Common myeloid progenitor, CD34-positive (primary cell): ENCODE data around the gene SULF2.

Experiments
- CTCF ChIA-PET: fragments of 350-600 bp; sonication (Branson Sonifier 250); formaldehyde crosslinking; loops from one replicate; lab custom pipeline; 2021; ENCODE audit warnings: antibody characterized with exemption; lab: Charles Lee
- POLR2A ChIA-PET: fragments of 350-600 bp; sonication (Branson Sonifier 250); formaldehyde crosslinking; loops from one replicate; lab custom pipeline; 2021; ENCODE audit warnings: antibody characterized with exemption; lab: Charles Lee
- DNase-seq, 3 donors: peaks; one replicate each; pipeline versions ENCODE4 v3.0.0 to v3.0.0-alpha.2; 2013
- H3K27ac ChIP-seq, 2 experiments: 1 replicate in 1 of 2; 2 replicates in 1 of 2; pipeline ENCODE4 v1.7.0; 2013; ENCODE audit warnings: inconsistent platforms in 2 of 2, low read length in 2 of 2, mild to moderate bottlenecking in 2 of 2, low read depth in 1 of 2, moderate library complexity in 1 of 2; ENCODE audit not compliant: severe bottlenecking in 2 of 2, insufficient read depth in 1 of 2, poor library complexity in 1 of 2
- H3K27me3 ChIP-seq, 5 experiments: replicated peaks in 2 of 5; 1 replicate in 3 of 5; 2 replicates in 2 of 5; pipeline versions ENCODE4 v1.6.1 to v1.7.0; 2013; ENCODE audit warnings: low read length in 4 of 5, mild to moderate bottlenecking in 2 of 5, moderate library complexity in 2 of 5, inconsistent platforms in 1 of 5; ENCODE audit not compliant: insufficient read depth in 5 of 5, control insufficient read depth in 4 of 5
- H3K36me3 ChIP-seq, 4 experiments: 1 replicate in 2 of 4; 2 replicates in 2 of 4; pipeline versions ENCODE4 v1.6.1 to v1.7.0; 2013; ENCODE audit warnings: low read length in 3 of 4, control low read depth in 1 of 4, mild to moderate bottlenecking in 1 of 4; ENCODE audit not compliant: control insufficient read depth in 4 of 4, insufficient read depth in 4 of 4
- H3K4me1 ChIP-seq, 4 experiments: 1 replicate in 3 of 4; 2 replicates in 1 of 4; pipeline versions ENCODE4 v1.6.1 to v1.7.1; 2013; ENCODE audit warnings: low read length in 3 of 4, mild to moderate bottlenecking in 3 of 4, control low read depth in 1 of 4, inconsistent platforms in 1 of 4, moderate library complexity in 1 of 4; ENCODE audit not compliant: control insufficient read depth in 4 of 4, insufficient read depth in 4 of 4; ENCODE audit errors: control extremely low read depth in 1 of 4
- H3K4me3 ChIP-seq, 7 experiments: 1 replicate in 4 of 7; 2 replicates in 3 of 7; pipeline versions ENCODE4 v1.5.1 to v1.7.0; 2013; ENCODE audit warnings: mild to moderate bottlenecking in 7 of 7, low read length in 6 of 7, moderate library complexity in 6 of 7, inconsistent platforms in 2 of 7, low read depth in 2 of 7, control low read depth in 1 of 7; ENCODE audit not compliant: insufficient read depth in 4 of 7, control insufficient read depth in 1 of 7; ENCODE audit errors: extremely low read depth in 1 of 7
- H3K9me3 ChIP-seq, 5 experiments: 1 replicate in 4 of 5; 2 replicates in 1 of 5; pipeline versions ENCODE4 v1.6.1 to v1.7.1; 2013; ENCODE audit warnings: low read length in 4 of 5, mild to moderate bottlenecking in 2 of 5, inconsistent platforms in 1 of 5, low read depth in 1 of 5, moderate library complexity in 1 of 5; ENCODE audit not compliant: control insufficient read depth in 4 of 5, insufficient read depth in 2 of 5; ENCODE audit errors: control extremely low read depth in 1 of 5
- WGBS: methylation state at CpG from one replicate; pipeline ENCODE4 v1.1.5; 2013; ENCODE audit not compliant: insufficient coverage; 5-methylcytosine and 5-hydroxymethylcytosine counted together

Gene SULF2

GRCh38 chr20:47818996-47819609 lies 33.8 kb upstream of the SULF2 start:
- no peaks in the 10 kb centered on the region for H3K4me1 ChIP-seq
- POLR2A ChIA-PET: no interaction called here
- H3K4me3 ChIP-seq: no peak overlapping the region
- 89% methylated on average over 10 of the region's 14 CpGs for WGBS
- peaks cover 0 to 8% (median 0%) of the 10 kb centered on the region in 5 experiments for H3K9me3 ChIP-seq
- H3K27me3 ChIP-seq: peaks cover 0 to 65% (median 4%) of the 10 kb centered on the region in 5 experiments
- no peak for DNase-seq
- no peak overlapping the region for H3K27ac ChIP-seq
- no peaks in the 10 kb centered on the region for H3K36me3 ChIP-seq
- CTCF ChIA-PET: no interaction called here

GRCh38 chr20:47818466-47818865 lies 33.2 kb upstream of the SULF2 start:
- POLR2A ChIA-PET: no interaction called here
- H3K27ac ChIP-seq: no peak overlapping the region
- 96% methylated on average over 5 of the region's 7 CpGs for WGBS

GRCh38 chr20:47818016-47818415 lies 32.7 kb upstream of the SULF2 start:
- DNase-seq: no peak
- 60% methylated on average over 3 of the region's 3 CpGs for WGBS
- Histone ChIP-seq H3K27ac (no peak overlapping the region), H3K27me3 (peaks cover 0 to 66% (median 6%) of the 10 kb centered on the region in 5 experiments), H3K36me3 (no peaks in the 10 kb centered on the region), H3K4me1 (no peaks in the 10 kb centered on the region), H3K9me3 (peaks cover 0 to 16% (median 0%) of the 10 kb centered on the region in 5 experiments), H3K4me3 (no peak overlapping the region)
- ChIA-PET CTCF (no interaction called here), POLR2A (no interaction called here)

More at GRCh38 chr20:47818466-47818865, 33.2 kb upstream of the SULF2 start:
- H3K27me3 ChIP-seq: peaks cover 0 to 68% (median 4%) of the 10 kb centered on the region in 5 experiments
- no peak for DNase-seq
- CTCF ChIA-PET: no interaction called here
- H3K9me3 ChIP-seq: peaks cover 0 to 13% (median 0%) of the 10 kb centered on the region in 5 experiments
- no peaks in the 10 kb centered on the region for H3K36me3 ChIP-seq
- no peak overlapping the region for H3K4me3 ChIP-seq
- no peaks in the 10 kb centered on the region for H3K4me1 ChIP-seq

GRCh38 chr20:47817573-47817972 lies 32.3 kb upstream of the SULF2 start:
- Histone ChIP-seq H3K9me3 (peaks cover 0 to 16% (median 0%) of the 10 kb centered on the region in 5 experiments), H3K4me3 (no peak overlapping the region), H3K36me3 (no peaks in the 10 kb centered on the region), H3K27ac (no peak overlapping the region), H3K4me1 (no peaks in the 10 kb centered on the region), H3K27me3 (peaks cover 0 to 66% (median 6%) of the 10 kb centered on the region in 5 experiments)
- ChIA-PET POLR2A (no interaction called here), CTCF (no interaction called here)
- WGBS: 91% methylated on average over 7 of the region's 7 CpGs
- no peak for DNase-seq

- 71% methylated on average over 5 of the region's 5 CpGs for WGBS
- CTCF ChIA-PET: no interaction called here
- no peaks in the 10 kb centered on the region for H3K4me1 ChIP-seq
- DNase-seq: no peak
- peaks cover 0 to 16% (median 0%) of the 10 kb centered on the region in 5 experiments for H3K9me3 ChIP-seq
- H3K27me3 ChIP-seq: peaks cover 0 to 68% (median 4%) of the 10 kb centered on the region in 5 experiments
- POLR2A ChIA-PET: no interaction called here
- no peak overlapping the region for H3K4me3 ChIP-seq
- no peak overlapping the region for H3K27ac ChIP-seq
- no peaks in the 10 kb centered on the region for H3K36me3 ChIP-seq
These were observed 31.5 kb upstream of the SULF2 start for GRCh38 chr20:47816487-47817451.

GRCh38 chr20:47815866-47816265 lies 30.6 kb upstream of the SULF2 start:
- H3K27me3 ChIP-seq: peaks cover 0 to 73% (median 6%) of the 10 kb centered on the region in 5 experiments
- H3K36me3 ChIP-seq: no peaks in the 10 kb centered on the region
- DNase-seq: no peak
- ChIA-PET CTCF (no interaction called here), POLR2A (no interaction called here)
- H3K4me3 ChIP-seq: no peak overlapping the region
- H3K9me3 ChIP-seq: peaks cover 0 to 16% (median 0%) of the 10 kb centered on the region in 5 experiments
- H3K27ac ChIP-seq: no peak overlapping the region
- 88% methylated on average over 3 of the region's 5 CpGs for WGBS
- no peaks in the 10 kb centered on the region for H3K4me1 ChIP-seq

GRCh38 chr20:47815416-47815806 lies 30.1 kb upstream of the SULF2 start:
- no peak for DNase-seq
- Histone ChIP-seq H3K27me3 (peaks cover 0 to 75% (median 7%) of the 10 kb centered on the region in 5 experiments), H3K9me3 (peaks cover 0 to 16% (median 0%) of the 10 kb centered on the region in 5 experiments), H3K36me3 (no peaks in the 10 kb centered on the region), H3K27ac (no peak overlapping the region), H3K4me1 (no peaks in the 10 kb centered on the region), H3K4me3 (no peak overlapping the region)
- WGBS: no CpG with 5 or more reads among the region's 3 CpGs
- ChIA-PET CTCF (interaction anchor here (0.6 kb wide), 1 partner anchor 125 kb away, joined by 3 read pairs; no protein-coding TSS in a partner anchor), POLR2A (no interaction called here)
